Fibroblast of skin of back (primary cell): ENCODE measurements around the gene KCNJ12.
"Not testable (repeated sequence)": the region's sequence is repeated elsewhere in the genome, so short reads cannot be mapped to it uniquely, and the experiment has no call there.

Experiments
- DNase-seq: peaks from one replicate; pipeline ENCODE4 v3.0.0-alpha.2; 2013

The KCNJ12 gene

DNA sequence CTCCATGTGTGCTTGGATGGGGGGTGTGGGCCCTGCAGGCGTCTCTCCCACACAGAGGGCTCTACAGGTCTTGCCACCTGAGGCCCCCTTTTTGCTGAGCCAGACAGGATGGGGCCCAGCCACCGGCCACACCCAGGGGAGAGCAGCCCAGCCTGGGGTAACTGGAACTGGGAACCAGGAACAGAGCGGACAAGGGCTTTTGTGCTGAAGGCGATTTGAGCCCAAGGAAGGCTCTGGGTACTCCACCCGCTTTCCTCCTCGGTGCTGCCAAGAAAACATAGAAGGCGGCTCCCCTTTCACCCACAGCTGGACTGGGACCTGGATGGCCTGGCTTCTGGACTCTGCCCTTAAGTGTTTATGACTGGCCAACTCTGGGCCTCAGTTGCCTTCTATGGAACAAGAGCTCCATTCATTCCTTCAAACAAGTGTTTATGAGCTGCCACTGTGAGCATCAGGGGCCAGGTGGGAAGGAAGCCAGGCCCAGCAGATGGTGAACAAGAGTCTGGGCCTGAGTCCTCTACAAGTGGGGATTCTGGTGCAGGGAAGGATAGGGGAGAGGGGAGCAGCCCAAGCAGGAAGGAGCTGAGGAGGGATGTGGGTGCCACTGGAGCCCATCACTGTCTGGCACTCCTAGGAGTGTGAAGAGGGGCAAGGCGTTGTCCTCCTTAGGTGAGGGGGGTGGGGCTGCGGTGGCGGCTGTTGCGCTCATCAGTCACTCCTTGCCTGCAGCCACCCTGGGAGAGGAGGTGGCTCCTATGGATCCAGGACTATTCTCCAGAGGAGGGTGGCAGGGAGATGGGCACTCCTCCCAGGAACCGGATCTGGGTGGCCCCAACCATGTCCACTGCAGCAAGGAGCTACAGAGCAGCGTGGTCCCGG, 46.4 kb downstream of the KCNJ12 start:
- DNase-seq, result not testable (repeated sequence)

DNA sequence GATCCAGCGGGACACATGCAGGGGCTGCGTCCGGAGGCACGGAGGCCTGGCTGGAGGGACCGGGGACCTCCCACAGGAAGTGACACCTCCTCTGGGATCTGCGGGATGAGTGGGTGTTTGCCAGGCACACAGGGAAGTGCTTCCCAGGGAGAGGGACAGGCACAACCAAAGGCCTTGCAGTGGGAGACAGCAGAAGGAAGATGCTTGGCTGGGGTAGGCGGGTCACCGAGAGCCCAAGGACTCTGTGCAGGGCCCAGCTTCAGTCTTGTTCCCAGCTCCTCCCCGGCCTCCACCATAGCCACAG, 47.0 kb downstream of the KCNJ12 start:
- DNase-seq, result not testable (repeated sequence)

DNA sequence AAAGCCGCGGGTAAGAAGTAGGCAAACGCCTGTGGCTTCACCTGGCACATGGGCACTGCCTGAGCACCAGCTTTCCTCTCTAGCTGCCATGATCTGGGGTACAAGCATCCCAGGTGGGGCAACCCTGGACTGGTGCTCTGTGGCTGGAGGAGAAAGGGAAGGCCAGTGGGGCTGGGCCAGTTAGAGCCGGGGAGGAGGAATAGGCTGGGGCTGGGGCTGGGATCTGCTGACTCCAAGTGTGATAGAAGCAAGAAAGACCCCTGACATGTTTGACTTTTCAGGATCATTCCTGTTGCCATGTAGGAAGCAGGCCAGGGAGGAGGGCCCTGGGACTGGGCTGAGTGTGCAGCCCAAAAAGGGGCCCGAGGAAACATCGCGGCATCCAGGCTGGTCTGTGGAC, 48.5 kb downstream of the KCNJ12 start:
- not testable (repeated sequence) for DNase-seq

DNA sequence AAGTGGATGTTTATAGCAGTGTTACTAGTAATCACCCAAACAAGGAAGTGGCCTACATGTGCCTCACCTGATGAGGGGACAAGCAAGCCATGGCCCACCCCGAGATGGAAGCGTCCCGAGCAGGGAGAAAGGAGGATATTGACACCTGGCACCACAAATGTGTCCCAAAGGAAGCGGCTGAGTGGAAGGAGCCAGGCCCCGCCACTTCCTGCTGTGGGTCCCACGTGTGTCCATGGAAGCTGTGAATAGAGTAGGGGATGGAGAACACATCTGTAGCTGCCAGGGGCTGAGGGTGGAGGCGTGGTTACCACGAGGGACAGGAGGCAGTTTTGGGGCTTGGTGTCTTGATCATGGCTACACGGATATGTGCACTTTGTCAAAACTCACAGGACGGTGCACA, 49.2 kb downstream of the KCNJ12 start:
- no peak for DNase-seq

DNA sequence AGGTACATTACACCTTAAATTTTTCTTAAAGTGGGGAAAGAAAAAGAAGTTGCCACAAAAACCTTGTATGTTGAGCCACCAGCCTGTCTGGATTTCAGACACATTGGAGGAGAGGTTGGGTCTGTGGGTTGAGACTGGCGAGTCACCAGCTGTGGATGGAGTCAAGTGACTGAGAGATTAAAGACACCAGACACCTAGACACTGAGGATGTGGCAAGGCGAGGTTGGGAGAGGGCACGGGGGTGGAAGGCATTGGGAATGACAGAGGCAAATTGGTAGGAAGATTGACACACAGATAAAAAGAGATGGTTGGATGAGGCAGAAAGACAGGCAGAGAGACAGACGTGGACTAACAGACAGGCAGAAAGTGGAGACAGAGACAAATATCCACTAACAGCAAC, 49.6 kb downstream of the KCNJ12 start:
- peak; percentile 31 for DNase-seq

DNA sequence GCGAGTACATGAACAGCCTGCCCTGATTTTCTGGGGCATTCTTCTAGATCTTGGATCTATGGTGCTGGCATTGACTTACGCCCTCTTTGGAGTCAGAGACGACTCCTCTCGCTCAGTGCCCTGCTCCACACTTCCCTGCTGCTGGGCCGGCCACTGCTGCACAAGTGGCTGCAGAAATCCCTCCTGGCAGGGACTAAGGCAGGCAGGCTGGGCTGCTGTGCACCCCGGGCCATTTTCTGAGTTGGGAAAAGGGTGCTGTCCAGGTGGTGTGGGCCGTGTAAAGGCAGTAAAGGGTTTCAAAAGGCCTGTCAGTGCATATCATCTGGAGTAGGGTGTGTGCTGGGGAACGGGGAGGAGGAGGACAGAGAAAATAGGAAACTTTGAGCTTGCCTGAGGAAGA, 50.1 kb downstream of the KCNJ12 start:
- DNase-seq, result not testable (repeated sequence)

DNA sequence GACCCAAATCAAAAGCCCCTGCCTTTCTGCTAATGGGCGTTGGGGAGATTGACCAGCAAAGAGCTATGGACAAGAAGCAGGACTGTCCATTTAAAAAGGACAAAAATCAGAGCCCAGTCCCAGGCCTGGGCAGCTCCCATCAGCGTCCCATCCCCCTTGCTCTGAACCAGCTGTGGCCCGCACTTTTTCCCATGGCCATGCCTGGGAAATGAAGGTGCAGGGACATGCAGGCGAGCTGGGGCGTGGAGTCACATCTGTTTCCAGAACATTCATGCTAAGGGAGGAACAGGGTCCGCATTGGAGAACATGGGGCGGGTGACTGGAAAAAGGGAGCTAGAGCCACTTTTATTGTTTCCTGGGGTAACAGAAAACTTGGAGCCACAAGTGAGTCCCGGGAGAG, 50.7 kb downstream of the KCNJ12 start:
- not testable (repeated sequence) for DNase-seq

DNA sequence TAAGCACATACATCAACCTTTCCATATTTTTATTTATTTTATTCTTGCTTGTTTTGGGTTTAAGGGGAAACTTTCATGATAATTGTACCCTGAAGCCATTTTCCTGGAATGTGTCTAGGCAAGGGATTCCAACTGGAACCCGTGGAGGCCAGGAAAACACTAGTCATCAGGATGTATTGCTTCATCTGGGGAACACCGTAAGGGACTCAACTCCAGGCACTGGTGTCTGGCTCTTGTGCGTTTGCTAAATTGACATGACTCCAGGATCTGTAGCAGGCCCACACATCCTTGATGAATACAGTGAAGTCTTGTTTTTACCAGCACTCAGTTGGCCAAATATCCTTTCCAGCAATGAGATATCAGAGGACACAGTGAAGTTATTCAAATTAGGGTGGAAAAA, 51.6 kb downstream of the KCNJ12 start:
- not testable (repeated sequence) for DNase-seq

DNA sequence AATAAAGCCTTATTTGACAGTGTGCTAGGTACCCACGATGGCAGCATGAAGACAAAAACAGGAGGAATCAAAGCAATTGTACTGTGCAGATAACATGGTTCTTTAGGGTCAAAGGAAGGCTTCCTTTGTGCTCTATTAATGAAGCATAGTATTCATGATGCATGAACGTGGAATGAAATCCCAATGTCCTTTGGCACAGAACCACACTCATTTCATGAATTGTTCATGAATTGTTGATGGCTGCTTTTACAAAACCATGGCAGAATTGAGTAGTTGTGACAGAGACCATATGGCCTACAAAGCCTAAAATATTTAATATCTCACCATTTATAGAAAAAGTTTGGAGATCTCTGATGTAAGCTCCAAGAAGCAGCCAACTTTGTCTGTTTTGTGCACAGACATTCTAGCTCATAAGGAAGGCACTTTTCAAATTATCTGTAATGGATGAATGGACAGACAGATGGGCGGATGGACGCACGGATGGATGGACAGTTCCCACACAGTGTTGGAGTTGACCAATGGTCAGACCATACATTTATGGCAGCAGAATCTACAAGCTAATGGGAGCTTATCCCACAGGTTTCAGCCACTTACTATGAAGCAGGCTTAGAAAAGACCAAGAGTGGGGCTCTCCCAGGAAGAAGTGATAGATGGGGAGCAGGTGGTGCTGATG, 52.7 kb downstream of the KCNJ12 start:
- DNase-seq, result not testable (repeated sequence)

DNA sequence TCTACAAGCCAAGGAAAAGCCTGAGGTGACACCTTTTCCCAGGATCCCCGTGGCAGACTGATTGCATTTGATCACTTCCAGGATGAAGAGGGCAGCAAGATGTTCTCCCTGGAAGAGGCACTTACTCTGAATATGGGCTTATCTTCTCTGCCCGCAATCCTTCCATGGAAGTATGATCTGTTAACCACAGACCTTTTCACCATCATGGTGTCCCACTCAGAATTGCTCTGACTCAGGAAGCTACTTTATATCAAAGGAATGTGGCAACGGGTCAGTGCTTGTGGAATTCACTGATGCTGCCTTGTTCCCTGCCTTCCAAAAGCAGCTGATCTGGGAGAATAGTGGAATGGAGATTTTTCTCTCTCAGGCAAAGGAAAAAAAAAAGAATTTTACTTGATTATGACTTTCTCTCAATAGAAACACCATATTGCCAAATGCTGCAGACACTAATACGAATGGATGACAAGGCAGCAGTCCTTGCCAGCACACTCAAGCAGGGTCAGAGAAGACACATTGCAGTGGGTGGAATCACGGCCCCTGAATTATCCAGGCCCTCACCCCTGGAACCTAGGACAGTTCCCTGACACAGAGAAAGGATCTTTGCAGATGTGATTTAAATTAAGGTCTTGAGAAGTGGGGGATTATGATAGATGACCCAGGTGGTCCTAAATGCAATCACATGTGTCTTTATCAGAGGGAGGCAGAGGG, 53.9 kb downstream of the KCNJ12 start:
- peak; percentile 47 for DNase-seq

DNA sequence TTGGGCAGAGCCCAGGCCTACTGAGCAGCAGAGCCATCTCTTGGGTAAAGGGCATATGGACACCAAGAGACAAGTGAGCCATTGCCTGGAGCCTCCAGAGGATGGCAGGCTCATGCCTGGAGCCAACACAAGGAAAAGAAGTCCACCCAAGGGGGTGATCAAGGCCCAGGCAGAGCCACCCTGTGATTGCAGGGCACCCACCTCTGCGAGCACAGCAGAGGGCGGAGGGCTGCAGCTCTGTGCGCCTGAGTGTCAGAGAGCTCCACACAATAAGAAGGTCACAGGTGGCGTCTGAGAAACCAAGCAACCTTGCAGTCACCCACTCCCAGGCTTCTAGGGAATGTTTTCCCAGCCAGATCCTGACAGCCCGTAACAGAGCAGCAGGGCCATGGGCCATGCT, 57.8 kb downstream of the KCNJ12 start:
- not testable (repeated sequence) for DNase-seq

DNA sequence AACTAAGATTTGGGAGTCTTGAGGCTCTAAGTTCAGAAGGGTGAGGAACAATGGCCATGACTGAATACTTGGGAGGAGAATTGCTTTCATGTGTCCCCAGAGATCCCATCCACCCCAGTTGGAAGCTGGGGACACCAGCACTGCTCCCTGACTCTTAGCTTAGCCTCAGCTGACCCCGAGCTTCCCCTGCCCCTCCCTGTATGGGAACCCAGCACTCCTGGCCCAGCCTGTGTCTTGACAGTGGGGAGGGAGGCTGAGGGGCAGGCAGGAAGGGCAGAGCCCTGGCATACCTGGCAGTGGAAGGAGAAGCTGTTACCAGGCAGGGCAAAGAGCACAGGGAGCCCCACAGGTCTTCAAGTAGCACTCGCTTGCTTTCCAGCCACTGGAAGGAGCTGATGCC, 58.8 kb downstream of the KCNJ12 start:
- DNase-seq, result not testable (repeated sequence)

DNA sequence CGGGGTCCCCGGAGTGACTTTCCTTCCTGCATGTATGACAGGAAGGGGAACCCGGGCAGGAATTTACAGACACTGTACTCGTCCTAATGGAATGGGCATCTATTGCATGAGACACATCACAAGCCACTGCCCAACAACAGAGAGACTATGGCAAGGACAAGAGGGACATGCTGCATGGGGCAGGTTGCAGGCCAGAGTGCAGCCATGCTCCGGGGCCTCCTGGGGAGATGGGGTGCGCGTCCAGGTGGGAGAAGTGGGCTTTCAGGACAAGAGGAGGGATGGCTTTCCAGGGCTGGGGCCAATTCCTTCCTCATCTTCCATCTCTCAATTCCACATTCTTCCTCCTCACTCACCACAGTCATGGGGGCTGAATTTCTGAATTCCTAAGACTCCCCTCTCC, 60.3 kb downstream of the KCNJ12 start:
- DNase-seq, result not testable (repeated sequence)

DNA sequence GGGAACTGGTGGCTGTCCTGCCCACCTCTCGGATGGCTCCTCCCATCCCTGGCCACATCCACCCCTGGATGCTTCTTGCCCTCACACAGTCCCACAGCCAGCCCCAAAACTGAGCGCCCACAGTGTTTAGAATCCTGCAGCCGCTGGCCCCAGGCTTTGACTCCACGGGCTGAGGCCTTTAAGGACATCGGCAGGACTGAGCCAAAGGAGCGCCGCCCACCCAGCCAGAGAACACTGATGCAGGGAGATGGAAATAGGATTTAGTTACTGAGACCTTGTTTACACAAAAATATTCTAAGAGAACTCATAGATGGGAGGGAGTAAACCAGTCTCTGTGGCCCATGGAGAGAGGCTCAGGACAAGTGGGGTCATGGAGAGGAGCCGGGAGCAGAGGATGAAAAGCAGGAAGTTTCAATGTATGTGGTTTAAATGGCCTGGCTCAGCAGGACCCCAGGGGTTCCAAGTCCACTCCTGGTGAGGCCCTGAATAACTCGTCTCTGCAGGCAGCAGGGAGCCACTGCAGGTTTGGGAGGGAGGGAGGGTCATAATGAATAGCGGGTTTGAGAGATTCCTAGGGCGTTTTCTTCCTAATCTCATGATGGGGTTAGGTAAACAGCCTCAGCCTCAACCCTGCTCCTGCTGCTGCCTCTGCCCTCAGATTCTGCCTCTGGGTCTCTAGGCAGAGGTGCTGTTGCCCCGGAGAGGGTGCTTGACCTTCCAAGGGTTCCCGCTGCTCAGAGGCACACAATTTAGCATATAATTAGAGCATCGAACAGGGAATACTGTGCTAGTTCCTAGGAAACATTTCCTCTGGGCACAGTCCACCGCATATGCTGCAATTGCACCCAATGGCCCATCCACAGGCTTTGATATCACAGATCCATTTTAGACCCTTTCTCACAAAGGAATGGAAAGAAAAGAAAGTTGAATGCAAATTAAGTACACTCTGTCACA, 61.0 kb downstream of the KCNJ12 start:
- not testable (repeated sequence) for DNase-seq

DNA sequence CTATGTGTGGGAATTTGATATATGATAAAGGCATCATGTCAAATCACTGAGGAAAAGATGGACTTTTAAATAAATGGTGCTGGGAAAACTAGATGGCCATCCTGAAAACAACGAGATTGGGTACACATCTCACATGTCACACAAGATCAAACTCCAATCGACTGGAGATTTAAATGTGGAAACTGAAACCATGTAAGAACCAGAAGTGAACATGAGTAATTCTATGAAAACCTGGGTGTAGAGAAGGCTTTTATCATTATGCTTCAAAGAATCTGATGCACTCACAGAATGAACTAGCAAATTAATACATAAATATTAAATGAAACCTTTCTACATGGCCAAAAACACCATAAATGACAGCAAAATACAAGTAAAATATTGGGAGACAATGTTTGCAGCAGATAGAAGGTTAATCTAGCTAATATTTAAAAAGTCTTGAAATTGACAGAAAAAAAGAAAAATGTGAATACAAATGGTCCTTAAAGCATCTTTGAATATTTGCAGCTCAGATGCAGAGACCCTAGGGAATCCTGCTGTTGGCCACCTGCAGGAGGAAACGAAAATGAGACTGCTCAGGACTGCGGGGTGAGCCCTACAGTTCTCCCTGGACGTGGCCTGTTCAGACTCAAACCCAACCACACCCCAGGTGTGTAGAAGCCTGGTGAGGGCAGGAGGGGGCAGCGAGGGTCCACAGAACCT, 62.3 kb downstream of the KCNJ12 start:
- DNase-seq, result not testable (repeated sequence)

DNA sequence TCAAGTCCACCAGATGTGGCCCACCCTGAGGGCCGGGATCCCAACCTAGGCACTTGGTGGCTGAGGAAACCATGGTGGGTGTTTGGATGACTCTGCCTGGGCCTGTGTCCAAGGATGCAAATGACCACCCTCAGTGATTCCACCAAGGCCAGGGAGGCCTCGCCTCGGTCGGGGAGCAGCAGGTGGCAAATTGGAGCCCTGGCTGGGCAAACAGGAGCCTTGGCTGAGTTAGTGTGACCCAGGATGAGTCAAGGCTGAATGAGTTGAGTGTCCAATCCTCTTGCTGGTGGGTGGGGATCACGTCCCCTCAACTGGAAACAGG, 62.8 kb downstream of the KCNJ12 start:
- DNase-seq, result not testable (repeated sequence)

DNA sequence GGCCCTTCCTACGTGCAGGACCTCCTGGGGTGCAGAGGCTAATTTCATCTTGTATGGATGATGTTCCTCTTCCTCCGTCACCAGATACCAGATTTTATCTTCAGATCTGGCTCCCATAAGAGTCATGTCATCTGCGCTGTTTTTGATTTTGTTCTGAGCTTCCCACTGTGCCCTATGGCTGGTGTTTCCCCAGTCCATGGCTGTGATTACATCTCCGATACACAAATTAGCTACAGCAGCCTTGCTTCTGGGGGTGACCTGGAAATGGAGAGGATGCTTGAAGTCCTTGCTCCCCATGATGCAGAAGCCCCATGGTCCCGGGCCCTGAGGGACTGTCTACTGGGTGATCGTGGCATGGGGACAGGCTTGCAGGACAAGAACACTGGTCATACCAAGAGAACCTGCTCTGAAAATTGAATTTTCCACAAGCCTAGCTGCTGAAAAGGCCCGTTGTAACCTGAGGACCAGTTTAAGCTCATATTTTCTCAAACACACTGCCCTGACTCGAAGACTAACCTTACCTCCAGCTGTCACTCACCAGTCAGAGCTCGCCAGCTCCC, 69.0 kb downstream of the KCNJ12 start:
- no peak for DNase-seq

DNA sequence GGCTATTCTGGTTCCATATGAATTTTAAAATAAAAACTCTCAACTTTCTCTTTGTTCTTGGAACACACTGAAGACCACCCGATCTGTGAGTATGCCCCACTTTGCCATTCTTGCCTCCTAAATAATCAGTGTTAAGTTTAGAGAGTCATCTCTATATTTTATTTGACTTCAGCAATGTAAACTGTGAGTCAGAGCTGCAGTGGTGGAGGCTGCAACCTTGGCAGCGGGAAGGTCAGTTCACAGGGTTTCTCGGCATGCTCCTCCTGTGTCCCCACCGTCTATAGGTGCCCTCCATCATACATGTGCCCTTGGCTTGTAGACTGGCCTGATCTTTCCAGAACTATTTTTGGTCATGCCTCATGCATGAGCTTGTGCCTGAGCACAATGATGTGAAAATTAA, 71.4 kb downstream of the KCNJ12 start:
- not testable (repeated sequence) for DNase-seq

DNA sequence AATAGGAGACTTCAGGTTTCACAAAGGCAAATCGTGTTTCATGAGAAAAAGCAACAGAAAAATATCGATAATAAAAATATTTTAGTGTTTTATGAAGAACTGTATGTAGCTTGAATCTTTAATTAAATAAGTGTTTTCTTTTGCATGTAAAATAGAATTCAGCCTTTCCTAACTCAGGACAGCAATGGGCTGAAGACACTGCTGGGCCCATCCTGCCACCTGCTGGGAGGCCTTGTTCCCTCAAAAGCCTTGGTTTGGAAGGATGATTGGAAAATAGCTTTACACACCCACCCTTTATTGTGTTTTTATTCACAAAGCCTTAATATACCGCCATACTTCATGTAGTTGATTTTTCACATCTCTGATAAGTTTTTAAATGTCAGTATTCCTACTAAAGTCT, 73.7 kb downstream of the KCNJ12 start:
- DNase-seq, result not testable (repeated sequence)

DNA sequence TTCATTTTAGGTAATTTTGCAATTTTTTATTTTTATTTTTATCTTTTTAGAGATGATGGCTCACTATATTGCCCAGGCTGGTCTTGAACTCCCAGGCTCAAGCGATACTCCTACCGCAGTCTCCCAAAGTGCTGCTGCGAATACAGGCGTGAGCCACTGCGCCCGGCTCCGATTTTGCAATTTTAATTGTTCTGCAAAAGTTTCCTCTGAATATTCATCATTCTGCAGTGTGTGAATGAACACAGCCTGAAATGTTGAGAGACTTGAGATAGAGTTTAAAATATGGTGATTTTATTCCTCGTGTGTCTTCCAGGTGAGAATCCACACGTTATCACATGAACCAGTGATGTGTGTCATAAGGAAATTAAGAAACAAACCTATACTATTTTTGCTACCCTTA, 75.8 kb downstream of the KCNJ12 start:
- no peak for DNase-seq

DNA sequence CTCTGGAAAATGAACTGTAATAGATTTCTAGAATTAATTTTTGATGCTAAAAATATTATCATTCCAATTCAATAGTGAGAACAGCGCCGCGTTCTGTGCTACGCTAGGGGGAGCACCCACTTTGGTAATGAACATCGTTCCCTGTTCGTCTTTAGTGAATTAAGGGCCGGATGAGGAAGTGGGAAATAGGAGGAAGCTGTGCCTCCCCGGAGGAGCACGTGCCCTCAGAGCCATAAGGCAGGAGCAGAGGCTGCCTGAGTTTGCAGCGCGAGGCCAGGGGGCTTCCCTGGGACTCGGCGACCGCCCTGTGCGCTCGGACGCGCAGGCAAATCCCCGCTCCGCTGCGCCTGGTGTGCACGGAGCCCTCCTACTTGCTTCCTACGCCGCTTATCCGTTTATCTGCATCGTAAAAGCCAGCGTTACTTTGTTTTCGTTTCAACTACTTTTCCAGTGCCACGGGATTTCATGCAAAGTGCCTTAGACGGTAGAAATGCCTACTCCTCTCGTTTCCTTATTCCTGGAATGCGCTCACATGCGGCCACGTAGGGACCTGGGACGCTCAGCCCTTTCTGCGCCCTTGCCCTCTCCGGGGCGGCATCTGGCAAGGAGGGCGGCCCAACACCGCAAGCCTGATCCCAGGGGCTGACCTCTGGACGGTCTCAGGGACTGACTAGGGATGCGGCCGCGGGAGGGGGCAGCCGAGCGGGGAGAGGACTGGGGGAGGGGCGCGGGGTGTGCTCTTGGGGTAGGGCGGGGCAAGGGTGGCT, 76.4 kb downstream of the KCNJ12 start:
- DNase-seq, result peak; percentile 77
